Type B pancreatic cell (in vitro differentiated cells): ENCODE data around the gene ADM2. TPM values are rescaled to one million over a fixed set of nuclear protein-coding genes. Genes with fewer than 3 reads are reported as not detected.

Experiments
- DNase-seq: peaks from one replicate; pipeline ENCODE4 v3.0.0; 2021; ENCODE audit warnings: mixed read lengths; ENCODE audit not compliant: unreplicated experiment; ENCODE audit errors: extremely low spot score
- H3K27ac Mint-ChIP-seq: 2 replicates; pipeline ENCODE4 v1.8.0; 2021; ENCODE audit warnings: mild to moderate bottlenecking, mixed read lengths
- H3K27me3 Mint-ChIP-seq: 2 replicates; pipeline ENCODE4 v1.8.0; 2021; ENCODE audit warnings: mixed read lengths
- H3K36me3 Mint-ChIP-seq: 2 replicates; pipeline ENCODE4 v1.8.0; 2021; ENCODE audit warnings: mixed read lengths
- H3K4me1 Mint-ChIP-seq: one replicate; pipeline ENCODE4 v1.8.0; 2021; ENCODE audit warnings: mixed read lengths; ENCODE audit not compliant: unreplicated experiment
- H3K4me3 Mint-ChIP-seq: 2 replicates; pipeline ENCODE4 v1.8.0; 2021; ENCODE audit warnings: mild to moderate bottlenecking, mixed read lengths
- H3K9me3 Mint-ChIP-seq: 2 replicates; pipeline ENCODE4 v1.8.0; 2021; ENCODE audit warnings: mixed read lengths
- total RNA-seq: library from RNA; stranded (reverse); gene quantifications from 2 replicates; pipeline ENCODE4 v1.2.1, GENCODE V29; 2021; ENCODE audit warnings: low replicate concordance
- TF ChIP-seq, protein P1 (sequence below): fragments of 200-600 bp; sonication (generic); conservative IDR thresholded peaks from 2 replicates; pipeline ENCODE4 v1.5.0; 2021; ENCODE audit warnings: antibody characterized with exemption, mild to moderate bottlenecking

The ADM2 gene
- total RNA-seq, 1 donor from 2014 or later = 2.6 TPM

DNA sequence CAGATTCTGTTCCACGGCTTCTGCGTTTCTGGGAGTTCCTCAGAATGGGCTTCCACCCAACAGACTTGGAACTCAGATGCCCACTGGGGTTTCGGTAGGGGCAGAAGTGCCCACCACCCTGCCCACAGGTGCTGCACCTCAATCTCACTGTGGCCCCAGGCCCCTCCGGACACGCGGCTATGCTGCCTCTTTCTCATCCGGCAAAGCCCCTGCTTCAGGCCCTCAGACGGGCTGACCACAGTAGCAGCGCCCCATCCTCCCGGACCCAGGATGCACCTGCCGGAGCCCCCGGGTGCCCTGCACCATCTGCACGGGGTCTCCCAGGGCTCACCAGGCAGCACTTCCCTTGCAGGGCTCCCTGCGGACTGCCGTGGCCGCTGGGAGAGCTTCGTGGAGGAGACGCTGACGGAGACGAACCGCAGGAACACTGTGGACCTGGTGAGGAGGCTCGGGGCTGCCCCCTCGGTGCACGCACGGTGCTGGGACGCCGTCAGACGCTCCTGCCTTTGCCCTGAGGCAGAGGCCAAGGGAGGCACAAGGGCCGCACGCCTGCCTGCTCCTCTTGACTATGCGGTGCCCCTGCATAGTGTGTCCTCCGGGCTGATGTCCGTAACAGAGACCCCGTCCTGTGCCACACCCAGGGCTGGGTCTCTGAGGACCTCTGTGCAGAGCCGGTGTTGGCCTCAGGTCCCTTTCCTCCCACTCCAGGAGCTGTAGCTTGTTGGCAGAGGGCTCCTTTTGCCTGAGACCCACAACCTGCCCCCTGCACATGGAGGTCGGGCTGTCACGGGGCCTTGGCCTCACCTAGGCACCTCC is 45.1 kb upstream of the ADM2 start:
- Mint-ChIP-seq H3K36me3 (peaks cover 4% of the 10 kb centered on the region), H3K9me3 (no peaks in the 10 kb centered on the region)
- no peak for DNase-seq

DNA sequence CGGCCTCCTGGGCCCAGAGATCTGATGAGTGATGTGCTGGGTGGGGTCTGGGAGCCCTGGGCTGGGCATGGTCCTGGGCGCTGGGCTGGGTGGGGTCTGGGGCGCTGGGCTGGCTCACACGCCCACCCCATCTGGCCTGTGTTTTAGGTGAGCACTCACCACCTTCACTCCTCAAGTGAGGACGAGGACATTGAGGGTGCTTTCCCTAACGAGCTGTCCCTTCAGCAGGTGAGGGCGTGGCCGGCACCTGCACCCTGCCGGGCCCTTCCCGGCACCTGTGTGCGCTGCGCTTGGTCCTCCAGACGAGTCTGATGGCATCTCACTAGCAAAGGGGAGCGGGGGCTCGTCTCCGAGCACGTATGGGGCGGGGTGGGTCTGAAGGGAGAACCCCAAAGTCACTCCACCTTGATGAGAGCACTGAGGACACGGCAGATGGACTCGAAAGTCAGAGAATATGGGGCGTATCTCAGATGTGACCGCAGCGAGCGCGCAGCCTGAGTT is 44.5 kb upstream of the ADM2 start:
- no peaks in the 10 kb centered on the region for H3K4me1 Mint-ChIP-seq
- DNase-seq = no peak
- no peak overlapping the region for H3K4me3 Mint-ChIP-seq
- H3K27ac Mint-ChIP-seq = no peak overlapping the region
- H3K9me3 Mint-ChIP-seq = no peaks in the 10 kb centered on the region
- TF ChIP-seq, protein P1, sequence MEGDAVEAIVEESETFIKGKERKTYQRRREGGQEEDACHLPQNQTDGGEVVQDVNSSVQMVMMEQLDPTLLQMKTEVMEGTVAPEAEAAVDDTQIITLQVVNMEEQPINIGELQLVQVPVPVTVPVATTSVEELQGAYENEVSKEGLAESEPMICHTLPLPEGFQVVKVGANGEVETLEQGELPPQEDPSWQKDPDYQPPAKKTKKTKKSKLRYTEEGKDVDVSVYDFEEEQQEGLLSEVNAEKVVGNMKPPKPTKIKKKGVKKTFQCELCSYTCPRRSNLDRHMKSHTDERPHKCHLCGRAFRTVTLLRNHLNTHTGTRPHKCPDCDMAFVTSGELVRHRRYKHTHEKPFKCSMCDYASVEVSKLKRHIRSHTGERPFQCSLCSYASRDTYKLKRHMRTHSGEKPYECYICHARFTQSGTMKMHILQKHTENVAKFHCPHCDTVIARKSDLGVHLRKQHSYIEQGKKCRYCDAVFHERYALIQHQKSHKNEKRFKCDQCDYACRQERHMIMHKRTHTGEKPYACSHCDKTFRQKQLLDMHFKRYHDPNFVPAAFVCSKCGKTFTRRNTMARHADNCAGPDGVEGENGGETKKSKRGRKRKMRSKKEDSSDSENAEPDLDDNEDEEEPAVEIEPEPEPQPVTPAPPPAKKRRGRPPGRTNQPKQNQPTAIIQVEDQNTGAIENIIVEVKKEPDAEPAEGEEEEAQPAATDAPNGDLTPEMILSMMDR = no peak
- H3K36me3 Mint-ChIP-seq = no peaks in the 10 kb centered on the region
- H3K27me3 Mint-ChIP-seq = no peaks in the 10 kb centered on the region

More for the DNA sequence above, 45.1 kb upstream of the ADM2 start:
- Mint-ChIP-seq H3K27ac (no peak overlapping the region), H3K4me3 (no peak overlapping the region), H3K4me1 (no peaks in the 10 kb centered on the region), H3K27me3 (no peaks in the 10 kb centered on the region)
- TF ChIP-seq, protein P1 = no peak

DNA sequence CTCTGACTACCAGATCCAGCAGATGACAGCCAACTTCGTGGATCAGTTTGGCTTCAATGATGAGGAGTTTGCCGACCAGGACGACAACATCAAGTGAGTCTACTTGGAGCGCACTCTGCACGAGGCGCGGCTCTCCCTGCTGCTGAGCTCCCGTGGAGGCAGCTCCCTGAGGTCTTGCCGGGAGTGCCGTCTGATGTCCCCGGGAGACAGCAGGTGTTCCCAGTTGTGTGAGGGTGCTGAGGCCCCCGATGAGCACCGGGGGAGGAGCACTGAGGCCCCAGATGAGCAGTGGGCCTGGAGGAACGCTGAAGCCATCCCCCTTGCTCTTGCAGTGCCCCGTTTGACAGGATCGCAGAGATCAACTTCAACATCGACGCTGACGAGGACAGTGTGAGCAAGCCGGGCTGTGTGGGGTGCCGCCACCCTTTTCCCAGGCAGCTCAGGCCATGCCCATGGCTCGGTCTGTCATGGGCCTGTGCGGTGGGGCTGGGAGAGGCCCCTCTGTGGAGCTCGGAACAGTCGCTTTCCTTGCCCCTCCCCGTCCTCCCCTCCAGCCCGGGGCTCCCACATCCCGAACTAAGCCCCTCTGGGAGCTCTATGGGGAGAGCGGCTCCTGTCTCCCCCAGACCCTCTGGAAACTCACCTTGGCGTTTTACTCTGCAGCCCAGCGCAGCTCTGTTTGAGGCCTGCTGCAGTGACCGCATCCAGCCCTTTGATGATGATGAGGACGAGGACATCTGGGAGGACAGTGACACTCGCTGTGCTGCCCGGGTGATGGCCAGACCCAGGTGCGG is 43.6 kb upstream of the ADM2 start:
- Mint-ChIP-seq H3K9me3 (no peaks in the 10 kb centered on the region), H3K27me3 (no peaks in the 10 kb centered on the region), H3K4me1 (no peaks in the 10 kb centered on the region), H3K36me3 (no peaks in the 10 kb centered on the region), H3K4me3 (no peak overlapping the region), H3K27ac (no peak overlapping the region)
- TF ChIP-seq, protein P1 = no peak
- DNase-seq = no peak

DNA sequence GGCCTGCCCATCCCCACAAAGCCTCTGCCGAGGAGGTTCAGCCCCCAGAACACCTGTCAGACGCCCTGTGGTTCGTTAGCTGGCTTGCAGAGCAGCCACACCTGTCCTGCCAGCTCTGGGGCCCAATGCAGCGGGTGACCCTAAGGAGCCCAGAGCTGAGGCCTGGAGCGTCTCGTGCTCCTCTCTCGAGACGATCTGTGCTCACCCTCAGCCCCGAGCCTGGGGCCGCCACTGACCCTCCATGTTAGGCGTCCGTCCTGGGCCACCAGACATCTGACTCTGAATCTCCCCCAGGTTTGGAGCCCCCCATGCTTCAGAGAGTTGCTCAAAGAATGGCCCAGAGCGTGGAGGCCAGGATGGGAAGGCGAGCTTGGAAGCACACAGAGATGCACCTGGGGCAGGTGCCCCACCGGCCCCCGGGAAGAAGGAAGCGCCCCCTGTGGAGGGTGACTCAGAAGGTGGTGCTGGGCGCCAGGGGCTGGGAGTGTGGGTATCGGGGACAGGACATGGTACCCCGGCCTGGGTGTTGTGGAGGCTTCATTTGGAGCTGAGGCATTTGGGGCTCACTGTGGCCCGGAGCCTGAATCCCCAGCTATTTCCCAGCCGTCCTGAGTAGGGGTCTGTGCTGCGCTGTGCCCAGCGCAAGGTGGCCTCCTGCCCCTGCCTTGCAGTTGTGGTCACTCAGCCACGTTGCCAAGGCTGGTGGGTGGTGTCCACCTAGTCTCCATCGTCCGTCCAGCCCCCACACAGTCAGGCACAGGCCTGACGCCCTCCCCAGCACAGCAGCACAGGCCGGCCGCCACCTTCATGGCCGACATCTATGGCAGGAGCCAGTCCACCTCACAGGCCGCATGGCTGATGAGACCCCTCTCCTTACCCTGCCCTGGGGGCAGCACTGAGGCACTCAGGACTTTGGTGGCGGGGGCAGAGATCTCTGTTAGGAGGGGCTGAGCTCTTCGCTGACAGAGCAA is 42.8 kb upstream of the ADM2 start:
- Mint-ChIP-seq H3K27ac (no peak overlapping the region), H3K4me1 (no peaks in the 10 kb centered on the region), H3K27me3 (no peaks in the 10 kb centered on the region), H3K36me3 (no peaks in the 10 kb centered on the region), H3K4me3 (no peak overlapping the region), H3K9me3 (no peaks in the 10 kb centered on the region)
- DNase-seq = no peak
- TF ChIP-seq, protein P1 = no peak

DNA sequence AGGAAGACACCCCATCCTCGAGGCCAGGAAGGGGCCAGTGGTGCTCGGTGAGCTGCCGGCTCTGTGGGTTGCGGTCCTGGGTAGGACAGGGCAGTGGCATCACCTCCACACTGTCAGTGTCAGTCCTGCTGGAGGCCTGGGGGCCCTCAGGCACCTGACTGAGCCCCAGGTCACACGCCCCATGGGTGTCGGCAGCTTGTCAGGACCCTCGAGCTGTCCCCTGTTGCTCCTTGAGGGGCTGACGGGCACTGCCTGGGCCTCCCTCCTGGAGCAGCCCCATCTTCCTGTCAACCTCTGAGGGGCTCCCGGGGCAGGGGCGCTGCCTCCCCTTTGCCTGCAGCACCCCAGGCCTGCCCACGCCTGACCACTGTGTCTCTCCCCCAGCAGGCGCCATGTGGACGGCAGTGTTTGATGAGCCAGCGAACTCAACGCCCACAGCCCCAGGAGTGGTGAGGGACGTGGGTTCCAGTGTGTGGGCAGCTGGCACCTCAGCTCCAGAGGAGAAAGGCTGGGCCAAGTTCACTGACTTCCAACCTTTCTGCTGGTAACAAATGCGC is 42.0 kb upstream of the ADM2 start:
- H3K27ac Mint-ChIP-seq = no peak overlapping the region
- TF ChIP-seq, protein P1 = no peak
- no peaks in the 10 kb centered on the region for H3K36me3 Mint-ChIP-seq
- no peak for DNase-seq
- H3K4me1 Mint-ChIP-seq = no peaks in the 10 kb centered on the region
- no peaks in the 10 kb centered on the region for H3K27me3 Mint-ChIP-seq
- no peaks in the 10 kb centered on the region for H3K9me3 Mint-ChIP-seq
- no peak overlapping the region for H3K4me3 Mint-ChIP-seq
